ENCODE measurements around the gene OR6C76. TPM values are rescaled to one million over a fixed set of nuclear protein-coding genes. Genes with fewer than 3 reads are reported as not detected.
"Not testable (repeated sequence)": the region's sequence is repeated elsewhere in the genome, so short reads cannot be mapped to it uniquely, and the experiment has no call there.

The OR6C76 gene
- total RNA-seq, 2 donors from 2014 or later = not detected

DNA sequence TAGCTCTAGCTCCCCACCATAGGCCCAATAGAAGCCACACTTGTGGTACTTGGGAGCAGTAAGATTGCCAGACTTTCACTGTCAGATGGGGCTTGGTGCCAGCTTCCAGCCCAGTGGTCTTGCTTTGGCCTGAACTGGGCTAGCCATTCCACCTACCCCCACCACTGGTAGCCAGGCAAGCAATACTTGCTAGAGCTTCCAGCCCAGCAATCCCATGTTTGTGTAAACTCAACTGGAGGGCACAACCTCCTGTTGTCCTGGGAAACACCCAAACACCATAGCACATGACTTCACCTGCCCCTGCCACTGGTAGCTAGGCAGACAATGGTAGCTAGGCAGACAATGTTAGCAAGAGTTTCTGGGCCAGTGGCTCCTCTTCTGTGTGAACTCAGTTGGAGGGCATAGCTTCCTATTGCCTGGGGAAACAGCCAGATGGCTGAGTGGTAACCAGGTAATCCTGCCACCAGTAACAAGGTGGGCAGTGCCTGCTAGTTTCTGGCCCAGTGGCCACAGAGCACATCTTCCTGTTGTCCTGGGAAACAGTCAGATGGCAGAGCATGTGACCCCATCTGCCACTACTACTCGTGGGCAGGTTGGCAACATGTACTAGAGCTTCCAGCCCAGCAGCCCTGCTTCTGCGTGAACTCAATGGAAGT lies 5.6 kb upstream of the OR6C76 start:
- H3K4me1 ChIP-seq (replicated peaks) = no peaks in the 10 kb centered on the region
- H3K9me3 ChIP-seq = no peaks in the 10 kb centered on the region
- WGBS = 75% methylated on average over 2 of the region's 2 CpGs
- H3K4me3 ChIP-seq = no peak overlapping the region
- intact Hi-C loops (cut with DNase I) = no loop called here
- H3K36me3 ChIP-seq = no peaks in the 10 kb centered on the region
- TF ChIP-seq, protein P1, sequence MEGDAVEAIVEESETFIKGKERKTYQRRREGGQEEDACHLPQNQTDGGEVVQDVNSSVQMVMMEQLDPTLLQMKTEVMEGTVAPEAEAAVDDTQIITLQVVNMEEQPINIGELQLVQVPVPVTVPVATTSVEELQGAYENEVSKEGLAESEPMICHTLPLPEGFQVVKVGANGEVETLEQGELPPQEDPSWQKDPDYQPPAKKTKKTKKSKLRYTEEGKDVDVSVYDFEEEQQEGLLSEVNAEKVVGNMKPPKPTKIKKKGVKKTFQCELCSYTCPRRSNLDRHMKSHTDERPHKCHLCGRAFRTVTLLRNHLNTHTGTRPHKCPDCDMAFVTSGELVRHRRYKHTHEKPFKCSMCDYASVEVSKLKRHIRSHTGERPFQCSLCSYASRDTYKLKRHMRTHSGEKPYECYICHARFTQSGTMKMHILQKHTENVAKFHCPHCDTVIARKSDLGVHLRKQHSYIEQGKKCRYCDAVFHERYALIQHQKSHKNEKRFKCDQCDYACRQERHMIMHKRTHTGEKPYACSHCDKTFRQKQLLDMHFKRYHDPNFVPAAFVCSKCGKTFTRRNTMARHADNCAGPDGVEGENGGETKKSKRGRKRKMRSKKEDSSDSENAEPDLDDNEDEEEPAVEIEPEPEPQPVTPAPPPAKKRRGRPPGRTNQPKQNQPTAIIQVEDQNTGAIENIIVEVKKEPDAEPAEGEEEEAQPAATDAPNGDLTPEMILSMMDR (IDR thresholded peaks at IDR 0.05) = no peak
- no peak for TF ChIP-seq POLR2A (IDR thresholded peaks at IDR 0.05)
- TF ChIP-seq POLR2AphosphoS5 (IDR thresholded peaks at IDR 0.05) = no peak
- no peak overlapping the region for H3K27ac ChIP-seq
- DNase-seq (ENCODE audit: low spot score) = no peak
- H3K27me3 ChIP-seq (replicated peaks; ENCODE audit: insufficient read depth) = no peaks in the 10 kb centered on the region

DNA sequence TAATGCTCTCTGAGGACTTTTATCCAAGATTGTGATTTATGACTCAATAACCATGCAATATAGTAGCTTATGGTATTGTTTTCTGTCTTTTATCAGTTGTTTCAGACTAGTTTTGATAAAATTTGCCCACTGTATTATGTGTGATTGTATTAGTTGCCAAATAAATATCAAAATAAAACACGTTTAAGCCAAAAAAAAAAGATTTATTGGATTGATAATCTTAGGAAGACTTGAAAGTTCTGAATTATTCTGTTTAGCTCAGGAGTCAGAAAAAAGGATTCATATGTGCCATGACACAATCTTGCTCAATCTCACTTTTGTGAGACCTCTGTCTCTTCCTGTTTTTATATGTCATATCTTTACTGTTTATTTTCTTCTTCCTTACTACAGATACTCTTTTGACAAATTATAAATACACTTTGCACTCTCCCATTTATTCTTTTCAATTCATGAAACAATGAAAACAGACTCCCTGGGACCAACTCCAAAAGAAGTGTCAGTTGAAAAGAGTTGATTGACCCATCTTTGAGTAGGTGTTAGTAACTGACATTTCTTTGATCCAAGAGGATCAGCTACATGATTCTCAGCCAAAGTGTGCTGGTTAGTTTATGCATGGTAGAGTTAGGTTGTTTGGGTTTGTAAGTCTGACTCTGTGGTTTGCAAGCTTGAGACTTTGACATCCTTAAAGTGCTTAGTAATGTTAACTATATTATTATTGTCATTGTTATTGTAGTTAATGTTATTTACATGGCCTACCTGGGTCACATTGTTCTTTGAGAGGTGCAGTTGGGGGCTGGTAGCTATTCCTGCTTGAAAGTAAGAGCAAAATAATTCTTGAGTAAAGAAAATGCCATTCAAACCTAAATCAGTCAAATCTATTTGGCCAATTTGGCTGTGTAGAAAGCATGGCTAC lies 2.5 kb downstream of the OR6C76 start:
- Histone ChIP-seq H3K9me3 (no peaks in the 10 kb centered on the region), H3K4me3 (no peak overlapping the region), H3K27me3 (replicated peaks; ENCODE audit: insufficient read depth) (no peaks in the 10 kb centered on the region), H3K36me3 (no peaks in the 10 kb centered on the region), H3K4me1 (replicated peaks) (no peaks in the 10 kb centered on the region), H3K27ac (no peak overlapping the region)
- no peak for DNase-seq (ENCODE audit: low spot score)
- TF ChIP-seq, protein P1 (IDR thresholded peaks at IDR 0.05) = no peak
- TF ChIP-seq POLR2A (IDR thresholded peaks at IDR 0.05) (no peak), POLR2AphosphoS5 (IDR thresholded peaks at IDR 0.05) (no peak)
- intact Hi-C loops (cut with DNase I) = no loop called here
- 7% methylated on average over 1 of the region's 1 CpG for WGBS

DNA sequence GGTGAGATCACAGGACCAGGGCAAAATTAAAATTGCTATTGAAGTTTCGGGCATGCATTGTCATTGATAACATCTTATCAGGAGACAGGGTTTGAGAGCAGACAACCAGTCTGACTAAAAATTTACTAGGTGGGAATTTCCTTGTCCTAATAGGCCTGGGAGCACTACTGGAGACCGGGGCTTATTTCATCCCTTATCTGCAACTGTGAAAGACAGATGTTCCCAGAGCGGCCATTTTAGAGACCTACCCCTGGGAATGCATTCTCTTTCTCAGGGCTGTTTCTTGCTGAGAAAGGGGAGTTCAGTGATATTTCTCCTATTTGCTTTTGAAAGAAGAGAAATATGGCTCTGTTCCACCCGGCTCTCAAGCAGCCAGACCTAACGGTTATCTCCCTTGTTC lies 15.2 kb downstream of the OR6C76 start:
- WGBS = 76% methylated on average over 5 of the region's 5 CpGs
- H3K4me1 ChIP-seq (replicated peaks); H3K9me3 ChIP-seq; intact Hi-C loops (cut with DNase I); H3K36me3 ChIP-seq; H3K27me3 ChIP-seq (replicated peaks; ENCODE audit: insufficient read depth); DNase-seq (ENCODE audit: low spot score); H3K27ac ChIP-seq; H3K4me3 ChIP-seq: not testable (repeated sequence)

DNA sequence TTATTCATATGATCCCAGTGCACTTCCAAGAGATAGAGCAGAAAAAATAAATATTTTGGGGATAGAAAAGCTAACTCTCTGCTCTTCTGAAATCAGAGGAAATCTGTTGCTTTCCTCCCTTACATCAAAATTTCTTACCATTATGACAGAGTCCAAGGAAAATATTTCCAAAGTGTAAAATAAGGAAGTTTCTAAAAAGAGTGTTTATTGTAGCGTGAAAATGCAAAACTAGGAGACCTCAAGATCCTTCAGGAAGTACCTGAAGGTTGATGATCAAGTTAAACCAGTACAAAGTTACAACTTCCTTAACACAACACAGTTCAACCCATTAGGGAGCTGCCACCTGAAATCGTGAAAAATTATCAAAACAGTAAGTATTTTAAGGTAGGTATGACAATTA lies 17.7 kb downstream of the OR6C76 start, which contains the start of gene OR6C2:
TSS of gene OR6C2 (plus strand) at position 301 of the 400 bp plus-strand sequence. CDS start 8,138 bp downstream, outside the sequence.
- no peak within 1 kb of the TSS for H3K4me3 ChIP-seq
- TF ChIP-seq POLR2AphosphoS5 (IDR thresholded peaks at IDR 0.05) (no peak), POLR2A (IDR thresholded peaks at IDR 0.05) (no peak)
- TF ChIP-seq, protein P1 (IDR thresholded peaks at IDR 0.05) = no peak
- H3K4me1 ChIP-seq (replicated peaks) = no peaks in the 10 kb centered on the region
- H3K27me3 ChIP-seq (replicated peaks; ENCODE audit: insufficient read depth) = no peaks in the 10 kb centered on the region
- intact Hi-C loops (cut with DNase I) = no loop called here
- no peak within 1 kb of the TSS for H3K27ac ChIP-seq
- 35% methylated on average over 2 of the region's 2 CpGs for WGBS
- no peak for DNase-seq (ENCODE audit: low spot score)
- H3K36me3 ChIP-seq = no peaks in the 10 kb centered on the region
- H3K9me3 ChIP-seq = no peaks in the 10 kb centered on the region

DNA sequence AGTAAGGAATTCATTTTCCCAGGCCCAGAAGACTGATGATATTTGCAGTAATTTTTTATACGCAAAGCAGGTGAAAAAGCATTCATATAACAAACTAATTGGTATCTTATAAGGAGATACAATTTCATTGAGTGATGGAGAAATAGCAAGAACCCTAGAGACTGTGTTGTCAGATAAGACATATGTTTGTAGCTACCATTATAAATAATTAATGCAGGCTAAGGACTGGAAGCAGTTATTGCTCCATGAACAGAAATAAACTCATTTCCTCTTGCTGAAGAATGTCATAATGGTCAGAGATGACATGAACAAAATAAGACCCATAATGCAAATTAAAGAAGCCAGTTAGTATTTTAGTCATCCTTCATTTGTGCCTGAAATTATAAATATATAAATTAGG lies 19.3 kb downstream of the OR6C76 start:
- no peak for TF ChIP-seq POLR2AphosphoS5 (IDR thresholded peaks at IDR 0.05)
- TF ChIP-seq, protein P1 (IDR thresholded peaks at IDR 0.05) = no peak
- TF ChIP-seq POLR2A (IDR thresholded peaks at IDR 0.05) = no peak

More for the DNA sequence above, 19.3 kb downstream of the OR6C76 start:
- no peak overlapping the region for H3K27ac ChIP-seq
- H3K4me3 ChIP-seq = no peak overlapping the region
- DNase-seq (ENCODE audit: low spot score) = no peak
- H3K36me3 ChIP-seq = no peaks in the 10 kb centered on the region
- no peaks in the 10 kb centered on the region for H3K4me1 ChIP-seq (replicated peaks)
- intact Hi-C loops (cut with DNase I) = no loop called here
- no peaks in the 10 kb centered on the region for H3K27me3 ChIP-seq (replicated peaks; ENCODE audit: insufficient read depth)
- H3K9me3 ChIP-seq = no peaks in the 10 kb centered on the region
- WGBS = 97% methylated on average over 1 of the region's 1 CpG

All from prostate gland (tissue), 2 donors.